ENCODE results near the gene CA7.

Gene CA7

GRCh38 chr16:66845080-66845410, 831 bp downstream of the CA7 start:
- TF ChIP-seq CTCF (IDR thresholded peaks at IDR 0.05; ENCODE audit: low read length, missing control alignments) = no peak

GRCh38 chr16:66845791-66846221, 1.6 kb downstream of the CA7 start:
- DNase-seq (ENCODE audit: low read depth) = no peak
- H3K4me3 ChIP-seq (replicated peaks; ENCODE audit: low read depth, low read length) = no peak overlapping the region
- TF ChIP-seq CTCF (IDR thresholded peaks at IDR 0.05; ENCODE audit: low read length, missing control alignments) = no peak

More at GRCh38 chr16:66845080-66845410, 831 bp downstream of the CA7 start:
- peak overlapping the region; percentile 29 for H3K4me3 ChIP-seq (replicated peaks; ENCODE audit: low read depth, low read length)
- DNase-seq (ENCODE audit: low read depth) = no peak

GRCh38 chr16:66846266-66846665, 2.1 kb downstream of the CA7 start:
- no peak overlapping the region for H3K4me3 ChIP-seq (replicated peaks; ENCODE audit: low read depth, low read length)
- DNase-seq (ENCODE audit: low read depth) = no peak
- no peak for TF ChIP-seq CTCF (IDR thresholded peaks at IDR 0.05; ENCODE audit: low read length, missing control alignments)

GRCh38 chr16:66846831-66847230, 2.6 kb downstream of the CA7 start:
- H3K4me3 ChIP-seq (replicated peaks; ENCODE audit: low read depth, low read length) = no peak overlapping the region
- no peak for DNase-seq (ENCODE audit: low read depth)
- no peak for TF ChIP-seq CTCF (IDR thresholded peaks at IDR 0.05; ENCODE audit: low read length, missing control alignments)

GRCh38 chr16:66847533-66848067, 3.4 kb downstream of the CA7 start:
- DNase-seq (ENCODE audit: low read depth) = no peak
- H3K4me3 ChIP-seq (replicated peaks; ENCODE audit: low read depth, low read length) = no peak overlapping the region
- TF ChIP-seq CTCF (IDR thresholded peaks at IDR 0.05; ENCODE audit: low read length, missing control alignments) = no peak

GRCh38 chr16:66848172-66848571, 4.0 kb downstream of the CA7 start:
- DNase-seq (ENCODE audit: low read depth) = no peak
- H3K4me3 ChIP-seq (replicated peaks; ENCODE audit: low read depth, low read length) = no peak overlapping the region
- TF ChIP-seq CTCF (IDR thresholded peaks at IDR 0.05; ENCODE audit: low read length, missing control alignments) = no peak

GRCh38 chr16:66849021-66849420, 4.8 kb downstream of the CA7 start:
- no peak for TF ChIP-seq CTCF (IDR thresholded peaks at IDR 0.05; ENCODE audit: low read length, missing control alignments)
- H3K4me3 ChIP-seq (replicated peaks; ENCODE audit: low read depth, low read length) = no peak overlapping the region
- no peak for DNase-seq (ENCODE audit: low read depth)

Measured in fibroblast of pulmonary artery (primary cell).